Measurements from ENCODE around the gene RAB6B. TPM values are rescaled to one million over a fixed set of nuclear protein-coding genes. Genes with fewer than 3 reads are reported as not detected.

The RAB6B gene
- total and polyA plus RNA-seq, 2 donors (not counting 1 experiment from before 2014, with no cell fraction given), result 0.83 to 1.5 TPM

DNA sequence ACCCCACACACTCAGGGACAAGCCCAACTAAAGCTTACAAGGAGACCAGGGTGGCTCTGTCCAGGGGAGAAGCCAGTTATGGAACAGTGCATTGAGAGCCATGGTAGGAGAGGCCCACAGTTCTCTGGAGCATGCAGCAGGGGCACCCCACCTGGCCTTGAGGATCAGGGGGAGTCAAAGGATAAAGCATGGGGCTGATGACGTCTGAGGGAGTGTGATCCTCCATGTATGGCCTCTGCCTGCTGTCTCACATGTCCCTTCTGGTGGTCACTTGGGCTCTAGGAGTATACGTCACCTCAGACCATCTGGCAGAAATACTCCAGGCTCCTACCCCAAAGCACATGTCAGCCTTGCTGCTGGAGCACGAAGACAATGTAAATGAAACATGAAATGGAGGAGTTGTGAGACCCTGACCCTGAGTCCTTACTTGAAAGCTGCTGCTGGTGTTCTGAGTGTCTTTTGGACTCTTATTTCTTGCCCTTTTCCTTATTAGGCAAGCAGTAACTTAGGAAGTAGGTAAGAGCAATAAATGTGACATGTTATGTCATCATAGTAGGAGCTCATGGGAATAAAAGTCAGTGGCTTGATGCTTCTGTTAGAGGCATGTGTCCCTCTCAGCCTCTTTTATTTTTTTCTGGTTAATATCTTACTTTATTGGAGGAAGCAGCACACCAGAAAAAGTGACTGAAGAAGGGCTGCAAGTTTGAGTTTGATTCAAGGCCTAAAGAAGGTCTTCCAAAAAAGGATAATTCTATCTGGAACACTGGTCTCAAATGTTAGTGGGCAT is 74.6 kb downstream of the RAB6B start:
- TF ChIP-seq EZH2 (IDR thresholded peaks at IDR 0.05; ENCODE audit: low read length, missing control alignments), result no peak
- TF ChIP-seq, protein P1, sequence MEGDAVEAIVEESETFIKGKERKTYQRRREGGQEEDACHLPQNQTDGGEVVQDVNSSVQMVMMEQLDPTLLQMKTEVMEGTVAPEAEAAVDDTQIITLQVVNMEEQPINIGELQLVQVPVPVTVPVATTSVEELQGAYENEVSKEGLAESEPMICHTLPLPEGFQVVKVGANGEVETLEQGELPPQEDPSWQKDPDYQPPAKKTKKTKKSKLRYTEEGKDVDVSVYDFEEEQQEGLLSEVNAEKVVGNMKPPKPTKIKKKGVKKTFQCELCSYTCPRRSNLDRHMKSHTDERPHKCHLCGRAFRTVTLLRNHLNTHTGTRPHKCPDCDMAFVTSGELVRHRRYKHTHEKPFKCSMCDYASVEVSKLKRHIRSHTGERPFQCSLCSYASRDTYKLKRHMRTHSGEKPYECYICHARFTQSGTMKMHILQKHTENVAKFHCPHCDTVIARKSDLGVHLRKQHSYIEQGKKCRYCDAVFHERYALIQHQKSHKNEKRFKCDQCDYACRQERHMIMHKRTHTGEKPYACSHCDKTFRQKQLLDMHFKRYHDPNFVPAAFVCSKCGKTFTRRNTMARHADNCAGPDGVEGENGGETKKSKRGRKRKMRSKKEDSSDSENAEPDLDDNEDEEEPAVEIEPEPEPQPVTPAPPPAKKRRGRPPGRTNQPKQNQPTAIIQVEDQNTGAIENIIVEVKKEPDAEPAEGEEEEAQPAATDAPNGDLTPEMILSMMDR (conservative IDR thresholded peaks at IDR 0.05 in 1 of 2, IDR thresholded peaks at IDR 0.05 in 1 of 2; ENCODE audit: low read depth in 1 of 2, low read length in 2 of 2), result no peak
- H3K36me3 ChIP-seq (ENCODE audit: control insufficient read depth, insufficient read depth, low read length), result peaks cover 21% of the 10 kb centered on the region

DNA sequence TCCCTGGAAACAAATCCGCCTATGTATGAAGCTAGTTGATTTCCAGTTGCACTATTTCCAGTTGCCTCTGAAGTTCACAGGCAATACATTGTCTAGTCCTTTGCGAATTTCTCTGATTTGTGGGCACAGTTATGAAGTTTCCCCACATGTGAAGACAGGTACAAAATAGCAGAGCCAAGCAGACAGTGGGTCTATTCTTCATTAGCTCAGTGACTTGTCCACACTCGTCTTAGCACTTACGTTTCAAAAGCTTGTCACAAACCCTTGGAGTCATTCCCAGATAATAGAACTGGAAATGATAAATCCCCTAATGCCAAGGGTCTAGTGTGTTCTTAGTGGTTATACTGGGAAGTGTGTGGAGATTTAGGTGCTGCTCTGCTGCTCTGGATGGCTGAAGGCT is 75.6 kb downstream of the RAB6B start:
- Histone ChIP-seq H3K27me3 (ENCODE audit: control insufficient read depth, insufficient read depth, low read length) (no peaks in the 10 kb centered on the region), H3K4me2 (ENCODE audit: extremely low read depth, insufficient read depth, low read length) (no peak overlapping the region), H3K9ac (ENCODE audit: insufficient read depth, low read length) (no peak overlapping the region), H4K20me1 (ENCODE audit: control insufficient read depth, extremely low read depth, insufficient read depth, low read length) (no peaks in the 10 kb centered on the region), H3K79me2 (ENCODE audit: control insufficient read depth, insufficient read depth, low read length) (no peaks in the 10 kb centered on the region), H3K4me3 (replicated peaks in 1 of 4; ENCODE audit: control extremely low read depth in 1 of 4, insufficient read depth in 1 of 4, low read depth in 3 of 4, low read length in 4 of 4) (no peak overlapping the region), H2AFZ (ENCODE audit: low read length) (no peak overlapping the region), H3K9me3 (ENCODE audit: control insufficient read depth, insufficient read depth, low read depth, low read length) (no peaks in the 10 kb centered on the region), H3K4me1 (ENCODE audit: control insufficient read depth, extremely low read depth, insufficient read depth, low read length) (peaks cover 2% of the 10 kb centered on the region), H3K27ac (ENCODE audit: insufficient read depth, low read length) (no peak overlapping the region), H3K36me3 (ENCODE audit: control insufficient read depth, insufficient read depth, low read length) (peaks cover 21% of the 10 kb centered on the region)
- TF ChIP-seq, protein P1 (conservative IDR thresholded peaks at IDR 0.05 in 1 of 2, IDR thresholded peaks at IDR 0.05 in 1 of 2; ENCODE audit: low read depth in 1 of 2, low read length in 2 of 2), result no peak
- no peak for TF ChIP-seq EZH2 (IDR thresholded peaks at IDR 0.05; ENCODE audit: low read length, missing control alignments)
- no peak for DNase-seq (ENCODE audit: low read depth in 2 of 2)

More for the DNA sequence above, 74.6 kb downstream of the RAB6B start:
- H3K4me2 ChIP-seq (ENCODE audit: extremely low read depth, insufficient read depth, low read length), result no peak overlapping the region
- peaks cover 2% of the 10 kb centered on the region for H3K4me1 ChIP-seq (ENCODE audit: control insufficient read depth, extremely low read depth, insufficient read depth, low read length)
- no peaks in the 10 kb centered on the region for H4K20me1 ChIP-seq (ENCODE audit: control insufficient read depth, extremely low read depth, insufficient read depth, low read length)
- H3K9me3 ChIP-seq (ENCODE audit: control insufficient read depth, insufficient read depth, low read depth, low read length), result no peaks in the 10 kb centered on the region
- H3K9ac ChIP-seq (ENCODE audit: insufficient read depth, low read length), result no peak overlapping the region
- H3K27ac ChIP-seq (ENCODE audit: insufficient read depth, low read length), result no peak overlapping the region
- H3K79me2 ChIP-seq (ENCODE audit: control insufficient read depth, insufficient read depth, low read length), result no peaks in the 10 kb centered on the region
- no peak overlapping the region for H3K4me3 ChIP-seq (replicated peaks in 1 of 4; ENCODE audit: control extremely low read depth in 1 of 4, insufficient read depth in 1 of 4, low read depth in 3 of 4, low read length in 4 of 4)
- no peaks in the 10 kb centered on the region for H3K27me3 ChIP-seq (ENCODE audit: control insufficient read depth, insufficient read depth, low read length)
- no peak for DNase-seq (ENCODE audit: low read depth in 2 of 2)
- no peak overlapping the region for H2AFZ ChIP-seq (ENCODE audit: low read length)

DNA sequence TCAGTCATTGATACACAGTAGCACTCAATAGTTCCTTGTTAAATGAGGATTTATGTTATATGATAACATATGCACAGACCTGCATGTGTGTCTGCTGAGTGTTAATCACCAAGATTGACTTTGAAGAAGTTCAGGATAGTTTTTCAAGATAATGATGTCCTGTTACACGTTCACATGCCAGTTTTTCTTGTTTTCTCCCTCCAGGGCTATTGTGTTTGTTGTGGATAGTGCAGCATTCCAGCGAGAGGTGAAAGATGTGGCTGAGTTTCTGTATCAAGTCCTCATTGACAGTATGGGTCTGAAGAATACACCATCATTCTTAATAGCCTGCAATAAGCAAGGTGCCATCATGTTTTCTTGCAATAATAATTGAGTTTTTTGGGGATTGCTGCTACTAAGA is 80.3 kb downstream of the RAB6B start:
- Histone ChIP-seq H3K4me2 (ENCODE audit: extremely low read depth, insufficient read depth, low read length) (no peak overlapping the region), H3K79me2 (ENCODE audit: control insufficient read depth, insufficient read depth, low read length) (no peaks in the 10 kb centered on the region), H3K4me3 (replicated peaks in 1 of 4; ENCODE audit: control extremely low read depth in 1 of 4, insufficient read depth in 1 of 4, low read depth in 3 of 4, low read length in 4 of 4) (no peak overlapping the region), H3K27ac (ENCODE audit: insufficient read depth, low read length) (no peak overlapping the region), H3K27me3 (ENCODE audit: control insufficient read depth, insufficient read depth, low read length) (no peaks in the 10 kb centered on the region), H3K4me1 (ENCODE audit: control insufficient read depth, extremely low read depth, insufficient read depth, low read length) (no peaks in the 10 kb centered on the region), H3K36me3 (ENCODE audit: control insufficient read depth, insufficient read depth, low read length) (peaks cover 13% of the 10 kb centered on the region), H2AFZ (ENCODE audit: low read length) (no peak overlapping the region), H3K9me3 (ENCODE audit: control insufficient read depth, insufficient read depth, low read depth, low read length) (no peaks in the 10 kb centered on the region), H4K20me1 (ENCODE audit: control insufficient read depth, extremely low read depth, insufficient read depth, low read length) (no peaks in the 10 kb centered on the region), H3K9ac (ENCODE audit: insufficient read depth, low read length) (no peak overlapping the region)
- no peak for DNase-seq (ENCODE audit: low read depth in 2 of 2)
- TF ChIP-seq EZH2 (IDR thresholded peaks at IDR 0.05; ENCODE audit: low read length, missing control alignments), result no peak
- TF ChIP-seq, protein P1 (conservative IDR thresholded peaks at IDR 0.05 in 1 of 2, IDR thresholded peaks at IDR 0.05 in 1 of 2; ENCODE audit: low read depth in 1 of 2, low read length in 2 of 2), result no peak
